A549 (cell line): ENCODE data around the gene CXADR.

Experiments
- CHD2 ChIP-seq: fragments of 150-350 bp; IDR thresholded peaks from 2 replicates; pipeline ENCODE4 v1.6.1; 2014; ENCODE audit warnings: low read length; ENCODE audit not compliant: partially characterized antibody
- CTCF ChIP-seq: fragments of >200 bp; sonication (Bioruptor Twin); formaldehyde crosslinking; IDR thresholded peaks from 3 replicates; pipeline ENCODE4 v1.5.1; 2016
- ELK1 ChIP-seq: fragments of 150-350 bp; IDR thresholded peaks from 2 replicates; pipeline ENCODE4 v1.6.1; 2014; ENCODE audit warnings: low read depth, mild to moderate bottlenecking, low read length
- PHF8 ChIP-seq: fragments of 200-600 bp; sonication (generic); IDR thresholded peaks from 2 replicates; pipeline ENCODE4 v1.6.1; 2016; ENCODE audit warnings: low read depth, mild to moderate bottlenecking, antibody characterized with exemption, moderate library complexity, borderline replicate concordance
- POLR2A ChIP-seq: IDR thresholded peaks from 2 replicates; pipeline ENCODE4 v1.6.1; 2012; ENCODE audit warnings: mild to moderate bottlenecking, low read length
- RCOR1 ChIP-seq: fragments of 150-350 bp; IDR thresholded peaks from 2 replicates; pipeline ENCODE4 v1.6.1; 2014; ENCODE audit warnings: antibody characterized with exemption, low read length, low read depth
- REST ChIP-seq: fragments of 200-600 bp; sonication (generic); IDR thresholded peaks from 2 replicates; pipeline ENCODE4 v1.6.1; 2016; ENCODE audit warnings: antibody characterized with exemption, mild to moderate bottlenecking, moderate library complexity
- USF2 ChIP-seq: fragments of 450-650 bp; IDR thresholded peaks from 2 replicates; pipeline ENCODE4 v1.6.1; 2014; ENCODE audit warnings: antibody characterized with exemption

- TF ChIP-seq PHF8 (no peak), CTCF (no peak), CHD2 (no peak), ELK1 (no peak), REST (no peak), POLR2A (no peak), USF2 (no peak), RCOR1 (no peak)
Measured at GRCh38 chr21:17554120-17554519, 41.3 kb downstream of the CXADR start.
